Right cardiac atrium (tissue), 5 donors: ENCODE results near the gene DNAI1. TPM values are rescaled to one million over a fixed set of nuclear protein-coding genes. Genes with fewer than 3 reads are reported as not detected.
"Not testable (repeated sequence)": the region's sequence is repeated elsewhere in the genome, so short reads cannot be mapped to it uniquely, and the experiment has no call there.

ENCODE experiments used
- ATAC-seq, 2 donors: fragments of 200-7000 bp; cut with Tn5 transposase; one replicate each; pipeline versions ENCODE4 v1.8.0 to v1.9.1; 2020; ENCODE audit warnings: moderate library complexity in 2 of 2, mild to moderate bottlenecking in 1 of 2
- DNase-seq, 3 donors: peaks; one replicate each; pipeline ENCODE4 v3.0.0-alpha.2; 2020
- H3K27ac ChIP-seq: one replicate; pipeline ENCODE4 v1.5.1; 2013; ENCODE audit warnings: mild to moderate bottlenecking, low read length, control low read depth, moderate library complexity
- H3K27me3 ChIP-seq: one replicate; pipeline ENCODE4 v1.6.1; 2013; ENCODE audit not compliant: control insufficient read depth, insufficient read depth
- H3K4me1 ChIP-seq: one replicate; pipeline ENCODE4 v1.6.1; 2013; ENCODE audit warnings: low read length; ENCODE audit not compliant: control insufficient read depth, insufficient read depth
- H3K4me3 ChIP-seq: one replicate; pipeline ENCODE4 v1.5.1; 2013; ENCODE audit warnings: low read length, control low read depth
- H3K9me3 ChIP-seq: one replicate; pipeline ENCODE4 v1.6.1; 2013; ENCODE audit warnings: low read length; ENCODE audit not compliant: control insufficient read depth
- WGBS: extraction: QIAGEN DNeasy Blood & Tissue Kit; methylation state at CpG from one replicate; pipeline ENCODE4 v1.1.7; 2013; 5-methylcytosine and 5-hydroxymethylcytosine counted together
- intact Hi-C, 4 donors: fragments of 100-400 bp; cut with DNase I; formaldehyde crosslinking; loops; one replicate each; pipeline versions ENCODE4 v1.11.0 to v1.14.0; 2022 to 2023
- polyA plus RNA-seq: library from polyadenylated mRNA; stranded (reverse); fragments of 200-250 nt; gene quantifications from one replicate; pipeline ENCODE4 v1.2.3, GENCODE V29; 2013
- total RNA-seq, 4 donors: library from RNA; stranded (reverse); fragmentation: NEBNext Ultra II Directional; extraction: Animal tissue kit (Norgen Biotek cat#: 25700); gene quantifications; one replicate each; pipeline ENCODE4 v1.2.1, GENCODE V29; 2021
- donor health status: healthy with polysubstance abuse.
- donor health status: DM: no; HTN: yes; CAD: no.
- donor health status: DM: no; HTN: no; CAD: no.
- donor health status: DM: no; HTN: yes; CAD: no; lungs with severe emphysema.
- donor health status: DM: yes; HTN: yes; CAD: no.

Gene DNAI1
- total and polyA plus RNA-seq, 5 donors: 0.16 TPM; not detected in 4

DNA sequence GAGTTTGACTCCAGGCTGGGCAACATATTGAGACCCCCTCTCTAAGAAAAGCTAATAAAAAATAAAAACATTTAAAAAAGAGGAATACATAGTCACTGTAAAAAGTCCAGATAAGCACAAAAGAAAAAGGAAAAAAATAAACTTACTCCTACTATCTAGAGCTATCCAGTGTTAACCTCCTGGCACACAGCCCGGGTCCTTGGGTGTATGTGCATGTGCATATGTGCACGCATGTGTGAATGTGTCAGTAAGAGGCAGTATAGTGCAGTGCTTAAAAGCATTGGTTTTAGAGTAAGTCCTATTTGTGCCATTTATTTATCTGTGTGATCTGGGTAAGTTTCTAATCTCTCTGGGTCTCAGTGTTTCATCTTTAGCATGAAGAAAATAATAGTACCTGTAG is 26.9 kb upstream of the DNAI1 start:
- no peak overlapping the region for H3K27ac ChIP-seq

DNA sequence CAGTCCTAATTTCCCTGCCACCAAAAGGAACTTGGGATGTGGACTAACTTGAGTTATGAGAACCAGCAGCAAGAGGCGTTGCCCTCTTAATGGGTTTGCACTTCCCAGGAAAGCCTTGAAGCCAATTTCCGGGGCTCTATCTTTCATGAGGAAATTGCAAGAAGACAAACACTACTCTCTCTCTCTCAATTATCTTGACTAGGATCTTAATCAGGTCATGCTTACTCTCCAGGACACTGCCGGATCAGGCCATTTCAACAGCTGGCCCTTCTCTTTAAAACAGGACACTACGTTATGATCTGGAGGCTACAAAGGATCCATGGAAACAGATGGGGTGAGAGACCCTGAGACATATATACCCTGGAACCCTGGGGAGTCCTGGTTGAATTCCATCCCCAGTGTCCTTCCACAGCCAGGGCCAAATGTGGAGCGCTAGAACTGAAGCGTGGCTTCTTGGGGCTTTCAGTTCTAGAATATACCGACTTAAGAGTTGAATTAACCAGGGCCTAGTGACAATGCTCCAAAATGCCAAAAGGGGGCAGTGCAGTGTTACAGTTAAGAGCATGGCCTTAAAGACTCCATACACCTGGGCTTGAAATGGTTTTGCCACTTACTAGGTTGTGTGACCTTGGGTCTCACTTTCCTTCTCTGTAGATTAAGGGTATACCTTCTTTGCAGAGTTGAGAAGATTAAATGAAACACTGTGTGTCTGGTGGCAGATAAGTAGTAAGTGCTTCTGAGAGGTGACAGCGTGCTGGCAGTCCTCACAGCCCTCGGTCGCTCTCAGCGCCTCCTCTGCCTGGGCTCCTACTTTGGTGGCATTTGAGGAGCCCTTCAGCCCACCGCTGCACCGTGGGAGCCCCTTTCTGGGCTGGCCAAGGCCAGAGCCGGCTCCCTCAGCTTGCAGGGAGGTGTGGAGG is 21.3 kb upstream of the DNAI1 start:
- H3K4me3 ChIP-seq: no peak overlapping the region
- H3K4me1 ChIP-seq: peaks cover 6% of the 10 kb centered on the region
- peak in 2 of 3 donors; percentile 20 to 66 for DNase-seq
- H3K27ac ChIP-seq: no peak overlapping the region
- 61% methylated on average over 14 of the region's 14 CpGs for WGBS
- H3K9me3 ChIP-seq: no peaks in the 10 kb centered on the region
- intact Hi-C loops: loop anchor here in 3 of 4 donors (2.0 to 10.0 kb wide), 4 partner anchors 64 to 158 kb away; no protein-coding TSS in a partner anchor
- no peaks in the 10 kb centered on the region for H3K27me3 ChIP-seq
- ATAC-seq: peak; percentile 76 to 78

More for the DNA sequence above, 26.9 kb upstream of the DNAI1 start:
- ATAC-seq (no peak), DNase-seq (peak in 2 of 3 donors; percentile 20 to 56)
- intact Hi-C loops: loop anchor here in 1 of 4 donors (10.0 kb wide), 2 partner anchors 113 to 163 kb away; no protein-coding TSS in a partner anchor
- Histone ChIP-seq H3K4me3 (no peak overlapping the region), H3K4me1 (peaks cover 6% of the 10 kb centered on the region), H3K27me3 (no peaks in the 10 kb centered on the region), H3K9me3 (no peaks in the 10 kb centered on the region)
- WGBS: 69% methylated on average over 2 of the region's 2 CpGs

DNA sequence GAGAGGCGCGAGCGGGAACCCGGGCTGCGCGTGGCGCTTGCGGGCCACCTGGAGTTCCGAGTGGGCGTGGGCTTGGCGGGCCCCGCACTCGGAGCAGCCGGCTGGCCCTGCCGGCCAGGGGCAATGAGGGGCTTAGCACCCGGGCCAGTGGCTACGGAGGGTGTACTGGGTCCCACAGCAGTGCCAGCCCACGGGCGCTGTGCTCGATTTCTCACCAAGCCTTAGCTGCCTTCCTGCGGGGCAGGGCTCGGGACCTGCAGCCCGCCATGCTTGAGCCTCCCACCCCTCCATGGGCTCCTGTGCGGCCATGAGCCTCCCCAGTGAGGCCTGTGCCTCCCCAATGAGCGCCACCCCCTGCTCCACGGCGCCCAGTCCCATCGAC is 20.7 kb upstream of the DNAI1 start:
- H3K27ac ChIP-seq, H3K9me3 ChIP-seq, H3K4me1 ChIP-seq, H3K4me3 ChIP-seq, ATAC-seq, H3K27me3 ChIP-seq: not testable (repeated sequence)
- intact Hi-C loops: loop anchor here (2.0 to 10.0 kb wide), 4 partner anchors 63 to 157 kb away; no protein-coding TSS in a partner anchor
- 98% methylated on average over 28 of the region's 28 CpGs for WGBS
- peak in 1 of 3 donors; percentile 41 for DNase-seq

DNA sequence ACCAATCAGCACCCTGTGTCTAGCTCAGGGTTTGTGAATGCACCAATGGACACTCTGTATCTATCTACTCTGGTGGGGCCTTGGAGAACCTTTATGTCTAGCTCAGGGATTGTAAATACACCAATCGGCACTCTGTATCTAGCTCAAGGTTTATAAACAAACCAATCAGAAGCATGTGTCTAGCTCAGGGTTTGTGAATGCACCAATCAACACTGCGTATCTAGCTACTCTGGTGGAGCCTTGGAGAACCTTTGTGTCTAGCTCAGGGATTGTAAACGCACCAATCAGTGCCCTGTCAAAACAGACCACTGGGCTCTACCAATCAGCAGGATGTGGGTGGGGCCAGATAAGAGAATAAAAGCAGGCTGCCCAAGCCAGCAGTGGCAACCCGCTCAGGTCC is 20.1 kb upstream of the DNAI1 start:
- intact Hi-C loops: loop anchor here in 3 of 4 donors (2.0 to 10.0 kb wide), 4 partner anchors 62 to 156 kb away; no protein-coding TSS in a partner anchor

DNA sequence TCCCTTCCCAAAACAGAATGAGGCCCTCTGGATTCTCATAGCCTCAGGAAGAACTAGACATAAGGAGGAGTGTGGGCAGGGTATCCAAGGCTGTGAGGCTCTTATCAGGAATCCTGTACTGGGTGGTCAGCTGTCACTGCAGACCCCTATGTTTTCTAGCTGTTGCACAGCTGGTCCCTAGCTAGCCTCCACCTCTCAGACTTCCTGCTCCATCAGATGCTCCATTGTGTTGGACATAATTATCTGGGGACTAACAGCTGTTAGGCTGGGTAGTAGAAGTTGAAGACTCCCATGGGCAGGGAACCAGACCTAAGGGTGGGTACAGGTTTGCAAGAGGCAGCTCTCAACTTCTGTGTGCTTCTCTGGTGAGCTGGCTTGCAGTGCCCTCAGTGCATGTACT is 18.6 kb upstream of the DNAI1 start:
- H3K4me1 ChIP-seq: peaks cover 13% of the 10 kb centered on the region
- H3K27ac ChIP-seq: no peak overlapping the region
- H3K4me3 ChIP-seq: no peak overlapping the region
- intact Hi-C loops: loop anchor here in 2 of 4 donors (5.0 to 10.0 kb wide), 2 partner anchors 62 to 155 kb away; no protein-coding TSS in a partner anchor
- H3K27me3 ChIP-seq: no peaks in the 10 kb centered on the region
- ATAC-seq (peak in 1 of 2 donors; percentile 11), DNase-seq (no peak)
- no peaks in the 10 kb centered on the region for H3K9me3 ChIP-seq

More for the DNA sequence above, 20.1 kb upstream of the DNAI1 start:
- WGBS: 97% methylated on average over 4 of the region's 4 CpGs
- DNase-seq, H3K4me1 ChIP-seq, ATAC-seq, H3K27ac ChIP-seq, H3K9me3 ChIP-seq, H3K4me3 ChIP-seq, H3K27me3 ChIP-seq: not testable (repeated sequence)

DNA sequence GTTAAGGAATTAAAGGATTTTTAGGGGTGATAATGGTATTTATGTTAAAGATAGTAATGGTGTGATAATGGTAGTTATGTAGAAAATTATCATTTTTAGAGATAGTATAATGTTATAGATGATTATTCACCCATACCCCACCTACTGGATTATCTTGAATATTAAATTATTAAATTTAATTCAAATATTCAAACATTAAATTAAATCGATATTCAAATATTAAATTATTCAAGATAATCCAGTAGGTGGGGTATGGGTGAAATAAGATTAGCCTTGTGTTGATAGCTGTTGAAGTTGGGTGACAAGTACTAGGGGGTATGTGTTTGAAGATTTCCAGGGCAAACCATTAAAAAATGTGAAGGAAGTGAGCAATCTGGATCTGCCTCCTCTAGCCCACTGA is 15.8 kb upstream of the DNAI1 start:
- Histone ChIP-seq H3K27ac (no peak overlapping the region), H3K27me3 (no peaks in the 10 kb centered on the region), H3K9me3 (no peaks in the 10 kb centered on the region), H3K4me3 (no peak overlapping the region), H3K4me1 (peaks cover 11% of the 10 kb centered on the region)
- 97% methylated on average over 1 of the region's 1 CpG for WGBS
- intact Hi-C loops: loop anchor here in 2 of 4 donors (5.0 to 10.0 kb wide), 2 partner anchors 60 to 152 kb away; no protein-coding TSS in a partner anchor
- ATAC-seq (no peak), DNase-seq (no peak)

DNA sequence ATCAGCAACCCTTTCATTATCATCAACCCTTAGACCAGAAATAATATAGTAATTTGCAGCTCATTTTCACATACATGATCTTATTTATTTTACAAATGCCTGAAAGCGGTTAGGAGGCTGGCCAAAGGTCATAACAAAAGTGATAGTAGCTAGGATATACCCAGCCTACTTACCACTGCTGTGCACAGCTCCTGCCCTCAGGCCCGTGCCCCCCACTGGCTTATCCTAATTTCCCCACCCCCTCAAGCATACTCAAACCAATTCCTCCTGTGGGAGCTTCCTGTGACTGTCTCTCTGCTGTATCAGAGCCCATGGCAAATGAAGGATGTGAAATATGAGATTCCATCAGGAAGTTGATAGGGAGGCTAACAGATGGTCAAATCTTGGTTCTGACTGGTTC is 15.1 kb upstream of the DNAI1 start:
- WGBS: 61% methylated on average over 2 of the region's 2 CpGs
- no peak overlapping the region for H3K4me3 ChIP-seq
- ATAC-seq (no peak), DNase-seq (no peak)
- H3K4me1 ChIP-seq: peaks cover 11% of the 10 kb centered on the region
- H3K27ac ChIP-seq: no peak overlapping the region
- H3K9me3 ChIP-seq: no peaks in the 10 kb centered on the region
- intact Hi-C loops: loop anchor here in 2 of 4 donors (5.0 to 10.0 kb wide), 2 partner anchors 59 to 151 kb away; no protein-coding TSS in a partner anchor
- no peaks in the 10 kb centered on the region for H3K27me3 ChIP-seq

DNA sequence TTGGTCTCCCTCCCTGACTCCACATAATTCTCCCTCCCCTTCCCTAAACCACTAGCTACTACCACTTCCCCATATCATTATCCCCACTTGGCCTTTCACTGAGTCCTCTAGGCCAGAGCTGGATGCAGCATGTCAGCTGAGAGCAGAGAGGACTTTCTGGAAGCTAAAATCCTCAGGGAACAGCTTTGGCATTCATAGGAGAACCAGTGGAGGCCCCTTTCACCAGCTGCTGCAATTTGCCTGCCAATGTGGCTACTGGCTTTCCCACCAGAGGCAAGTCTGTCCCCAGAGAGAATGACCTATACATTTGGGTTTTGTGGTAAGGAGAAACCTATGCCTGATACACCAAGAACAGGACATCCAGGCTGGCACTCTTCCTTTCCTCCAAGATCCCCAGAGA is 14.6 kb upstream of the DNAI1 start:
- H3K9me3 ChIP-seq: no peaks in the 10 kb centered on the region
- H3K27ac ChIP-seq: no peak overlapping the region
- H3K4me1 ChIP-seq: peaks cover 11% of the 10 kb centered on the region
- no peak overlapping the region for H3K4me3 ChIP-seq
- intact Hi-C loops: loop anchor here in 2 of 4 donors (5.0 to 10.0 kb wide), 2 partner anchors 58 to 151 kb away; no protein-coding TSS in a partner anchor
- DNase-seq: no peak
- no peak for ATAC-seq
- H3K27me3 ChIP-seq: no peaks in the 10 kb centered on the region

DNA sequence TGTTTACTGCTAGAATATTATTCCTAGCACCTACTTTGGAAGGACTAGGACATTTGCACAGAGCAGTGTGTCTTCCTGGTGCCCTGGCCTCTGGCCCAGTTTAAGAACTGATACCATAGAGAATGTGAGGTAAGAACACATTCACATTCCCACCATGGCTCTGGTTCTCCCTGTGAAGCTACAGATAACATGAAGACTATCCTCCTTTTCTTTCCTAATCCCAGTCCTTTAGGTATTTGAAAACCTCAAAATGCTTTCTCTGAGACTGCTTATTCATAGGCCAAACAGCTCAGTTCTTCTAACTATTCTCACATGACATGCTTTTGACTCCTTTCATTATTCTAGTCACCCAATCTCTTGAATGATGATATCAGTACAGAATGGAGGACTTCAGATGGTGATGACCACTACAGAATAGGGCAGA is 12.1 kb upstream of the DNAI1 start:
- no peak for DNase-seq
- intact Hi-C loops: loop anchor here in 1 of 4 donors (10.0 kb wide), 1 partner anchor 148 kb away; no protein-coding TSS in a partner anchor
- Histone ChIP-seq H3K9me3 (no peaks in the 10 kb centered on the region), H3K27me3 (no peaks in the 10 kb centered on the region), H3K4me3 (no peak overlapping the region), H3K4me1 (peaks cover 18% of the 10 kb centered on the region), H3K27ac (no peak overlapping the region)
- ATAC-seq: peak in 1 of 2 donors; percentile 57

DNA sequence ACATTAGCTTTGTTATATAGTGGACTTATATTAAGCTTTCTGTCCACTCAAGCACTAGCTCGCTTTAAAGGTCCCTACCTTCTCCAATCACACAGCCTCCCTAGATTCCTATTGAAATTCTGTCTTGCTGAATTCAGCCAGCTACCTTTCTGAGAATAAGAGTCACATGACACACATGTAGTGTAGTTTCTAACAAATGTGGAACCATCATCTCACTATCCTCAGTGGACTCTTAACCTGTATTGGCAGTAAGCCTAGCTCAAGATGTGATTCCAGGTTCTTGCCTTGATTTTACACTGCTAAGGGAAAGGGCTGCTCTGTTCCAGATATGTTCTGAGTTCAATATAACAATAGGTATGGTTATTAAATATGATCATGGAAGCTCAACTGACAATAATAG is 11.7 kb upstream of the DNAI1 start:
- H3K27ac ChIP-seq: no peak overlapping the region
- 100% methylated on average over 1 of the region's 1 CpG for WGBS
- DNase-seq (no peak), ATAC-seq (no peak)
- H3K27me3 ChIP-seq: no peaks in the 10 kb centered on the region
- no peak overlapping the region for H3K4me3 ChIP-seq
- H3K4me1 ChIP-seq: peaks cover 21% of the 10 kb centered on the region
- intact Hi-C loops: loop anchor here in 1 of 4 donors (10.0 kb wide), 1 partner anchor 148 kb away; no protein-coding TSS in a partner anchor
- H3K9me3 ChIP-seq: no peaks in the 10 kb centered on the region

DNA sequence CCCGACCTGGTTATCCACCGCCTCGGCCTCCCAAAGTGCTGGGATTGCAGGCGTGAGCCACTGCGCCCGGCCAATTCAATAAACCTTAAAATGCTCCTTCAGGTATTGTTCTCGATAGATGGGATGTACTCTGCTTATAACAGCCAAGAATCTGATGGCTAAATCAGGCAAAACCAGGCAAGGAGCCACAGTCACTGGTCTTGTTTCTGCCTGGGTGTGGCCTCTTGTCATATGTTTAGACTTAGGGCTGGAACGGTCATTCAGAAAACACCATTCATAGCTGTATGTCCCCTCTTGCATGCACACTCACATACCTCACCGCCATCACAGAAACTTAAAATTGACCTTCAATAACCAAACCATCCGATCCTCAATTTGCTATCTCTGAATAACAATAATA is 8.0 kb upstream of the DNAI1 start:
- Histone ChIP-seq H3K27ac (peak overlapping the region; percentile 50), H3K27me3 (no peaks in the 10 kb centered on the region), H3K4me1 (peaks cover 33% of the 10 kb centered on the region), H3K9me3 (no peaks in the 10 kb centered on the region), H3K4me3 (no peak overlapping the region)
- intact Hi-C loops: no loop called here
- WGBS: 74% methylated on average over 10 of the region's 10 CpGs
- ATAC-seq: no peak
- DNase-seq: no peak
